ENCODE measurements around the gene NPM1.

GRCh38 chr5:171386006-171386671, 1.5 kb upstream of the NPM1 start:
- TF ChIP-seq YY1 (IDR thresholded peaks at IDR 0.05) (no peak), CTCF (IDR thresholded peaks at IDR 0.05; ENCODE audit: low read depth, low read length, missing input control) (no peak), HNF4A (conservative IDR thresholded peaks at IDR 0.05) (no peak), REST (IDR thresholded peaks at IDR 0.05) (no peak), TAF1 (conservative IDR thresholded peaks at IDR 0.05) (no peak), FOXA2 (IDR thresholded peaks at IDR 0.05) (no peak), HNF4G (IDR thresholded peaks at IDR 0.05) (no peak), ZBTB33 (IDR thresholded peaks at IDR 0.05) (no peak), RAD21 (IDR thresholded peaks at IDR 0.05) (no peak), FOXA1 (IDR thresholded peaks at IDR 0.05) (no peak), SP1 (IDR thresholded peaks at IDR 0.05) (no peak), JUND (IDR thresholded peaks at IDR 0.05) (no peak)
- TF ChIP-seq, protein P1, sequence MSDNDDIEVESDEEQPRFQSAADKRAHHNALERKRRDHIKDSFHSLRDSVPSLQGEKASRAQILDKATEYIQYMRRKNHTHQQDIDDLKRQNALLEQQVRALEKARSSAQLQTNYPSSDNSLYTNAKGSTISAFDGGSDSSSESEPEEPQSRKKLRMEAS (IDR thresholded peaks at IDR 0.05), result no peak

Measured in liver (tissue), 3 donors.